ENCODE measurements around the gene OPRL1.
A peak's percentile ranks its signal among the peaks of the same experiment; 100 is the strongest.

Gene OPRL1

DNA sequence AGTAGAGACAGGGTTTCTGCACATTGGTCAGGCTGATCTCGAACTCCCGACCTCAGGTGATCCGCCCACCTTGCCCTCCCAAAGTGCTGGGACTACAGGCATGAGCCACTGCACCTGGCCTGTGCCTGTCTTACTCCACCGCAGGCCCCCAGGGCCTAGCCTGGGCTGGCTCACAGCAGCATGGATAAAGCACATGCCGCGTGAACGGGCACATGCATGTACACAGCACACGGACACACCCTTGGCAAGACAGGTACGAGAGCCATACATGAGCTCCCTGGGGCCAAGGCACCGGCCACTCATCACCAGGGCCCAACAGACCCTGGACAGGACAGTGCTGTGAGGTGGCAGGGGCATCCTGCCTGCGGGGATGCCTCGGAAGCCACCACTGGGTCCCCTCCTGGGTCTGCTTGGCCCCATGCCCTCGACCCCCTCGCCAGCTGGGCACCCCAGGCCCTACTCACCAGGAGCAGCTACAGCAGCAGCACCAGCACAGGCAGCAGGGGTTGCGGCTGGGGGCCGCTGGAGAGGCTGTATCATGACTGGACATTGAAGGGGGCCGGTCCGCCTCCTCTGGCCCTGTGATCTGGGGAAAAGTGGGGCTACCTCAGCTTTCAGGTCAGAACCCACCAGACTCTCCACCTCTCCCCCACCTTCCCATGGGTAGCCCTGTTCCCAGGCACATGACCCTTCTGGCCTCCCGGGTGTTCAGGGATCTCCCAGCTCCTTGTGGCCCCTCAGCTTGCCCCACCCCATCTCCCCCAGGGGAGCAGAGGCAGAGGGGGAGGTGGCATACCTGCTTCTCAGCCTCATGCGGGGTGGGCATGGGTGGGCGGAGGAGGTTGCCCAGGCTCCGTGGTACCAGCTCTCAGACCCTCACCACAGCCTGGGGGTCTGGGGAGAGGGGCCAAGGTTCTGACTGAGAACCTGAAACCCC is 3.6 kb upstream of the OPRL1 start:
- Histone ChIP-seq H3K36me3 (ENCODE audit: insufficient read depth, low read length) (peaks cover 9% of the 10 kb centered on the region), H3K4me3 (ENCODE audit: low read length) (no peak overlapping the region), H2AFZ (ENCODE audit: low read depth, low read length) (no peak overlapping the region), H3K9me3 (ENCODE audit: low read length) (no peaks in the 10 kb centered on the region), H3K27me3 (ENCODE audit: insufficient read depth, low read length) (no peaks in the 10 kb centered on the region), H3K4me1 (ENCODE audit: insufficient read depth, low read length) (peaks cover 30% of the 10 kb centered on the region)

GRCh38 chr20:64077094-64077493 is 2.8 kb upstream of the OPRL1 start:
- peaks cover 38% of the 10 kb centered on the region for H3K4me1 ChIP-seq (ENCODE audit: insufficient read depth, low read length)
- peaks cover 2% of the 10 kb centered on the region for H3K36me3 ChIP-seq (ENCODE audit: insufficient read depth, low read length)
- H3K27me3 ChIP-seq (ENCODE audit: insufficient read depth, low read length): no peaks in the 10 kb centered on the region
- H2AFZ ChIP-seq (ENCODE audit: low read depth, low read length): no peak overlapping the region
- no peaks in the 10 kb centered on the region for H3K9me3 ChIP-seq (ENCODE audit: low read length)
- no peak overlapping the region for H3K4me3 ChIP-seq (ENCODE audit: low read length)

- Histone ChIP-seq H2AFZ (ENCODE audit: low read depth, low read length) (no peak overlapping the region), H3K36me3 (ENCODE audit: insufficient read depth, low read length) (no peaks in the 10 kb centered on the region), H3K4me3 (ENCODE audit: low read length) (no peak overlapping the region), H3K27me3 (ENCODE audit: insufficient read depth, low read length) (no peaks in the 10 kb centered on the region), H3K9me3 (ENCODE audit: low read length) (no peaks in the 10 kb centered on the region), H3K4me1 (ENCODE audit: insufficient read depth, low read length) (peaks cover 42% of the 10 kb centered on the region)
Measured at GRCh38 chr20:64077541-64077875, 2.4 kb upstream of the OPRL1 start.

DNA sequence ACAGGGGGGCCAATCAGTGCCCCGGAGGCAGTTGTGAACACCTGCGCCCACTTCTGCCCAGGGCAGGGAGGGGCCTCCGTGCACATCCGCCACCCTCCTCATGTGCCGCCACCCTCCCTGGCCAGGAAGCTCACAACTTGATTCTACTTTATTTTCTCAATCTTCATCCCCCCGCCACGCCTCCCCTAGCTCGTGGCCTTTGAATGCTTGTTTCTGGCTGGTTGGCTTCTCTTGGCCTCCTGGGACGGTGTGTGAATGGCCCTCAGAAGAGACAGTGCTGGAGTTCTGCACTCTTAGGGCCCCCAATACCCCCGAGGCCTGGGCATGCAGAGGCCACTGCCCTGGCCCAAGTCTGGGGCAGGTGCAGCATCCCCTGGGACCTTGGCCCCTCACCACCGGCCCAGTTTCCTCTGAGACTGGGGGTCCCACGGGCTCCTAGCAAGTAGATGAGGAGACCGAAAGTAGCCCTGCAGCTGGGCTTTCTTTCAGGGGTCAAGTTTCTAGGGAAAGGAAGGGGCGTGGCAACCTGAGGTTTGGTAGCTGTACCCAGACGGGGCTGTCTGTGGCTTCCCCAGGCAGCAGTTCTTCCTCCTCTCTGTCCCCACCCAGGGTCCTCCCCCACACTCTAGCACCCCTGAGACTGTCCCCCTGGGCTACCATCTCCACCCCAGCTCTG is 1.9 kb upstream of the OPRL1 start:
- no peaks in the 10 kb centered on the region for H3K36me3 ChIP-seq (ENCODE audit: insufficient read depth, low read length)
- peaks cover 3% of the 10 kb centered on the region for H3K27me3 ChIP-seq (ENCODE audit: insufficient read depth, low read length)
- no peak overlapping the region for H2AFZ ChIP-seq (ENCODE audit: low read depth, low read length)
- peaks cover 47% of the 10 kb centered on the region for H3K4me1 ChIP-seq (ENCODE audit: insufficient read depth, low read length)
- no peaks in the 10 kb centered on the region for H3K9me3 ChIP-seq (ENCODE audit: low read length)
- H3K4me3 ChIP-seq (ENCODE audit: low read length): no peak overlapping the region

DNA sequence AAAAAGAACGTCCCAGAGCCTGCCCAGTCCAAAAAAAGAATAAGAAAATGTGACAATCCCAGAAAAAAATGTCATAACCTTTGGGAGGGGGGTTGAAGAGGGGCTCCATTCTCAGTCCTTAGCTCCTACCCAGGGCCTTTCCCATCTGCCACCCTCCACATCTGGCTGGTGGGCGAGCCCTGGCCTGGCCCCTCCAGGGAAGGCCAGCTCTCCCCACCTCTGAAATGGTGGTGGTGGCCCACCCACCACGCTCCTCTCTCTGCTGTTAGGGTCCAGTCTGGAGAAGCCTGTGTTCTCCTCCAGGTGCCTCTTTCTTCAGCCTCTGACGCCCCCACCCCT is 979 bp upstream of the OPRL1 start:
- peak overlapping the region; percentile 66 for H2AFZ ChIP-seq (ENCODE audit: low read depth, low read length)
- no peaks in the 10 kb centered on the region for H3K36me3 ChIP-seq (ENCODE audit: insufficient read depth, low read length)
- H3K27me3 ChIP-seq (ENCODE audit: insufficient read depth, low read length): peaks cover 10% of the 10 kb centered on the region
- H3K4me3 ChIP-seq (ENCODE audit: low read length): peak overlapping the region; percentile 54
- H3K9me3 ChIP-seq (ENCODE audit: low read length): no peaks in the 10 kb centered on the region
- peaks cover 54% of the 10 kb centered on the region for H3K4me1 ChIP-seq (ENCODE audit: insufficient read depth, low read length)

- Histone ChIP-seq H3K9me3 (ENCODE audit: low read length) (no peaks in the 10 kb centered on the region), H3K27me3 (ENCODE audit: insufficient read depth, low read length) (peaks cover 15% of the 10 kb centered on the region), H3K36me3 (ENCODE audit: insufficient read depth, low read length) (no peaks in the 10 kb centered on the region), H2AFZ (ENCODE audit: low read depth, low read length) (peak within 1 kb of the TSS; percentile 66), H3K4me3 (ENCODE audit: low read length) (peak within 1 kb of the TSS; percentile 54), H3K4me1 (ENCODE audit: insufficient read depth, low read length) (peaks cover 58% of the 10 kb centered on the region)
Measured at GRCh38 chr20:64079273-64080012, 439 bp upstream of the OPRL1 start, which contains the start of gene RGS19. RGS19 (minus strand) TSS chr20:64079518; CDS start chr20:64076886, 2,632 bp downstream.

- no peak overlapping the region for H2AFZ ChIP-seq (ENCODE audit: low read depth, low read length)
- H3K36me3 ChIP-seq (ENCODE audit: insufficient read depth, low read length): no peaks in the 10 kb centered on the region
- H3K9me3 ChIP-seq (ENCODE audit: low read length): peaks cover 5% of the 10 kb centered on the region
- H3K4me1 ChIP-seq (ENCODE audit: insufficient read depth, low read length): peaks cover 63% of the 10 kb centered on the region
- H3K4me3 ChIP-seq (ENCODE audit: low read length): peak overlapping the region; percentile 54
- peaks cover 31% of the 10 kb centered on the region for H3K27me3 ChIP-seq (ENCODE audit: insufficient read depth, low read length)
Measured at GRCh38 chr20:64080813-64081623, 1.1 kb downstream of the OPRL1 start.

- peaks cover 63% of the 10 kb centered on the region for H3K4me1 ChIP-seq (ENCODE audit: insufficient read depth, low read length)
- no peaks in the 10 kb centered on the region for H3K36me3 ChIP-seq (ENCODE audit: insufficient read depth, low read length)
- no peak overlapping the region for H2AFZ ChIP-seq (ENCODE audit: low read depth, low read length)
- H3K9me3 ChIP-seq (ENCODE audit: low read length): peaks cover 8% of the 10 kb centered on the region
- peaks cover 36% of the 10 kb centered on the region for H3K27me3 ChIP-seq (ENCODE audit: insufficient read depth, low read length)
- H3K4me3 ChIP-seq (ENCODE audit: low read length): no peak overlapping the region
Measured at GRCh38 chr20:64081624-64081964, 1.7 kb downstream of the OPRL1 start.

GRCh38 chr20:64082126-64082731 is 2.3 kb downstream of the OPRL1 start:
- peaks cover 12% of the 10 kb centered on the region for H3K9me3 ChIP-seq (ENCODE audit: low read length)
- no peak overlapping the region for H2AFZ ChIP-seq (ENCODE audit: low read depth, low read length)
- H3K4me3 ChIP-seq (ENCODE audit: low read length): no peak overlapping the region
- H3K36me3 ChIP-seq (ENCODE audit: insufficient read depth, low read length): no peaks in the 10 kb centered on the region
- H3K4me1 ChIP-seq (ENCODE audit: insufficient read depth, low read length): peaks cover 63% of the 10 kb centered on the region
- H3K27me3 ChIP-seq (ENCODE audit: insufficient read depth, low read length): peaks cover 39% of the 10 kb centered on the region

- Histone ChIP-seq H3K4me1 (ENCODE audit: insufficient read depth, low read length) (peaks cover 61% of the 10 kb centered on the region), H3K4me3 (ENCODE audit: low read length) (no peak overlapping the region), H3K36me3 (ENCODE audit: insufficient read depth, low read length) (no peaks in the 10 kb centered on the region), H3K9me3 (ENCODE audit: low read length) (peaks cover 13% of the 10 kb centered on the region), H2AFZ (ENCODE audit: low read depth, low read length) (no peak overlapping the region), H3K27me3 (ENCODE audit: insufficient read depth, low read length) (peaks cover 39% of the 10 kb centered on the region)
Measured at GRCh38 chr20:64082820-64083377, 3.0 kb downstream of the OPRL1 start.

GRCh38 chr20:64083378-64083803 is 3.5 kb downstream of the OPRL1 start:
- peak overlapping the region; percentile 36 for H3K4me3 ChIP-seq (ENCODE audit: low read length)
- H3K36me3 ChIP-seq (ENCODE audit: insufficient read depth, low read length): no peaks in the 10 kb centered on the region
- H2AFZ ChIP-seq (ENCODE audit: low read depth, low read length): no peak overlapping the region
- peaks cover 13% of the 10 kb centered on the region for H3K9me3 ChIP-seq (ENCODE audit: low read length)
- H3K4me1 ChIP-seq (ENCODE audit: insufficient read depth, low read length): peaks cover 56% of the 10 kb centered on the region
- H3K27me3 ChIP-seq (ENCODE audit: insufficient read depth, low read length): peaks cover 41% of the 10 kb centered on the region
